HG02763 (cell line): Measurements from ENCODE around the gene STRN.
"Not testable (repeated sequence)": the region's sequence is repeated elsewhere in the genome, so short reads cannot be mapped to it uniquely, and the experiment has no call there.

Experiments used
- ATAC-seq: cut with Tn5 transposase; IDR thresholded peaks from one replicate; pipeline ENCODE4 v1.9.1; 2021; ENCODE audit warnings: mild to moderate bottlenecking, moderate library complexity; ENCODE audit not compliant: unreplicated experiment

STRN gene

GRCh38 chr2:36964496-36965058 is 1.8 kb downstream of the STRN start:
- no peak for ATAC-seq

- no peak for ATAC-seq
Observed at GRCh38 chr2:36963734-36964133, 2.6 kb downstream of the STRN start.

DNA sequence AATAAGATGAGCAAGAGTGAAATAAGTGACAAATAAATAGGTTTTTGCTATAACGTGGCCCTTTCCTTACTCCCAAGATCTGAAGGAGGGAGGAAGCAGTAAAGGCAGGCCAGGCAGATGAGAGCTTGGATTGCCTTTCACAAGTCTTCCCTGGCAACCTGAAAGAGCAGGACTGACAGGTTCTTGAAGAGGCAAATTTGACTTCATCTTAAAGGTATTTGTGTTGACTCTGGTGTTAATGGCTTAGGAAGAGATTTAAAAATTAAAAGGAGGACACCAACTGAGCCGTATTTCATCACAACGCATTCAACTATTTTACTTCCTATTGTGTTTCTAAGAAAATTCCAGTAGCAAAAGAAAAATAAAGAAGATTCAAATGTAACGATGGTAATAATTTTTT is 3.2 kb downstream of the STRN start:
- ATAC-seq: no peak

- no peak for ATAC-seq
Observed at GRCh38 chr2:36960773-36961172, 5.6 kb downstream of the STRN start.

- no peak for ATAC-seq
Observed at GRCh38 chr2:36960005-36960675, 6.2 kb downstream of the STRN start.

DNA sequence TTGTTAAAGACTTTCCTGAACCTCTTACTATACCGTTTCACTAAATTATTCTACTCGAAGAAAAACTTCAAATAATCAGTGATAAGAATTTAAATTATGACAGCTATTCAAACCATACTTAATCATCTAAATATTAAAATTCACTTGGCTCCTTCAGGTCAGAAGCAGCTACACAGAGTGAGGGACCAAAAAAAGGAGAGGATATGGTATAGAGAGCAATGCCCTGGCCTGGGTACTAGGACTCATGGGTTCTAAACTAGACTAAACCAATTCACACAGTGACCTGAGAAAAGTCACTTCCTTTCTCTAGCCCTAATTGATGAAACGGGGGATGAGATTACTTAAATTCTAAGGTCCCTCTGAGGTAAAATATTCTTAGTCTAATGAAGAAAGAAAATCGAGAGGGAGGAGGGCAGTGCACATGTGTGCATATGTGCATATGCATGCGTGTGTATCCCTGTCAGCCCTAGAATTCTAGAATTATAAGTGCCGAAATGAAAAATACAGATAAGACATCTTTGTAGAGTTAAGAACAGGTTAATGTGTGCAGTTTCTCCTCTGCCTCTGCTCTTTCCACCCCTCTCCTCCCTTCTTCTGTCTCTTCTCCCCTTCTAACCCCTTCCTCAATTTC is 11.2 kb downstream of the STRN start:
- ATAC-seq: no peak

DNA sequence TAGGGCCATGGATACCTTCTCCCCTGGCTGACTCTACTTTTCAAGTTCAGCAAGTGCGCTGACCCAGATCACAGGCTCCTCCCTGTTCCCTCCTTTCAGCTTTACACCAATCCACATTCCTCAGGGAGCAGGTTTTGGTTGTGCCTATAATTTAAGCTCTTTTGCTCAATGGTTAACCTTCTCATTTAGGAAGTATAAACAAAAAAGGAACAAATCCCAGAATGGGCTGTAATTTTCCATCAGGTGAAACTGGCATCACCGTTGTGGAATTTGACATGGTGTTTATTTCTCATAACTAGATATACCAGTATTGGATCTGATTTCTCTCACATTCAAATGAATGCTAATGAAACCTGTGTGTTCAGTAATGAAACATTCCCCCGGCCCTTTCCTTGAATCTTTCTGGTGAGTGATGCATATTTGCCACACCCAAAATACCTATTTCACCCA is 13.6 kb downstream of the STRN start:
- ATAC-seq: no peak

GRCh38 chr2:36951574-36951973 is 14.8 kb downstream of the STRN start:
- ATAC-seq: no peak

- ATAC-seq: no peak
Observed at GRCh38 chr2:36951027-36951518, 15.3 kb downstream of the STRN start.

GRCh38 chr2:36949845-36950244 is 16.5 kb downstream of the STRN start:
- ATAC-seq: no peak

GRCh38 chr2:36945240-36945639 is 21.1 kb downstream of the STRN start:
- not testable (repeated sequence) for ATAC-seq

- no peak for ATAC-seq
Observed at GRCh38 chr2:36941867-36942266, 24.5 kb downstream of the STRN start.

DNA sequence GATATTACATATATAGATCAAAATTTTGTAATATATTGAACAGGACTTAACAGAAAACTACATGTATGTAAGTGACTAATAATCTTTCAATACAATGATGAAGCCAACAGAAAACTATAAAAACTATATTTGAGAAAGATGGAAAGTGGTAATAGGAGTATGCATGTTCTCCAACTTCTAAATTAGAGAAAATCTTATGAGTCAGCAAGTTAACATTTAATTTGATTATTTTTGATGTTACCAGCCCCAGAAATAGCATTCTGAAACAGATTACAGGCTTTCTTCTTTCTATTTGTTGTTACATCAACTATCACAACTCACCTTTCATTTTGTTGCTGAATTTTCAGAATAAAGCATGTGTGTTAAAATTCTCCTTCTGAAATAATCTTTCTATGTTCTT is 29.8 kb downstream of the STRN start:
- ATAC-seq: not testable (repeated sequence)

GRCh38 chr2:36931688-36932087 is 34.6 kb downstream of the STRN start:
- ATAC-seq: not testable (repeated sequence)

DNA sequence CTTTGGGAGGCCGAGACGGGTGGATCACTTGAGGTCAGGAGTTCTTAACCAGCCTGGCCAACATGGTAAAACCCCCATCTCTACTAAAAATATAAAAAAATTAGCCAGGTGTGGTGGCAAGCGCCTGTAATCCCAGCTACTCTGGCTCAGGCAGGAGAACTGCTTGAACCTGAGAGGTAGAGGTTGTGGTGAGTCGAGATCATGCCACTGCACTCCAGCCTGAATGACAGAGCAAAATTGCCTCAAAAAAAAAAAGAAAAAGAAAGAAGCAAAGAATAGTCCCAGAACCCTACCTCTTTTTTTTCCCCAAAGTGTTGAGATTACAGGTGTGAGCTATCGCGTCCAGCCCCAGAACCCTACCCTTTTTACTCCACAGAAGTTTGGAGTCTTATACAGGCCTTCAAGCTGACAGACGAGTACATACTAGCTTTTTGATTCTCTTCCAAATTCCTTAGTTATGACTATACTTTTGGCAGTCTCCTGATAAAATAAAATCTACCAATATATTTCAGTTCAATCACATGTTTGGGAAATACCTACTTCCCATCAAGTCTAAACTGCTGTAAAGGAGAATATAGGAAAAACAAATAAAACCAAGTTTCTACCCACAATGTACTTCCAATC is 35.4 kb downstream of the STRN start:
- not testable (repeated sequence) for ATAC-seq

- ATAC-seq: not testable (repeated sequence)
Observed at GRCh38 chr2:36926175-36927132, 39.9 kb downstream of the STRN start.

DNA sequence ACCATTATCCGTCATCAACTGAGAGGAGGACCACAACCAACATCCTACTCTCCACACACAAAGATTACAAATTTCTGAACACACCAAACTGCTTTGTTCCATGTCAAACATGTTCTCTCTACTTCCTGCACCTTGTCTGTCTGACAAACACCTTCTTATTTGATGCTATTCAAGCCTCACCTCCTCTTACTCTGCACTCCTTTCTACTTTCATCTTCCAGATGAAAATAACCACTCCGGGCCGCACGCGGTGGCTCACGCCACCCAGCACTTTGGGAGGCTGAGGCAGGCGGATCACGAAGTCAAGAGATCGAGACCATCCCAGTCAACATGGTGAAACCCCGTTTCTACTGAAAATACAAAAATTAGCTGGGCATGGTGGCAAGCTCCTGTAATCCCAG is 43.7 kb downstream of the STRN start:
- not testable (repeated sequence) for ATAC-seq

- ATAC-seq: no peak
Observed at GRCh38 chr2:36921984-36922383, 44.4 kb downstream of the STRN start.

- ATAC-seq: no peak
Observed at GRCh38 chr2:36919041-36919837, 47.1 kb downstream of the STRN start.

GRCh38 chr2:36918307-36918706 is 48.0 kb downstream of the STRN start:
- no peak for ATAC-seq
